Fibroblast of villous mesenchyme (primary cell): ENCODE data around the gene COX19. TPM values are rescaled to one million over a fixed set of nuclear protein-coding genes. Genes with fewer than 3 reads are reported as not detected.

Experiments used
- DNase-seq: peaks from one replicate; pipeline ENCODE4 v3.0.0-alpha.2; 2010; ENCODE audit warnings: low read depth
- H3K4me3 ChIP-seq: 2 replicates; pipeline ENCODE4 v1.5.1; 2011; ENCODE audit warnings: low read depth, mild to moderate bottlenecking, low read length
- CTCF ChIP-seq: IDR thresholded peaks from 2 replicates; pipeline ENCODE4 v1.5.1; 2012; ENCODE audit warnings: low read depth, mild to moderate bottlenecking, low read length; ENCODE audit not compliant: insufficient read depth
- total RNA-seq: library from RNA; depleted of rRNA; stranded (reverse); fragments of >200 nt; gene quantifications from 2 replicates; pipeline ENCODE4 v1.2.3, GENCODE V29; 2012

The COX19 gene
- total RNA-seq, 1 donor: 8.2 TPM

GRCh38 chr7:984361-985126 lies 9.2 kb upstream of the COX19 start:
- H3K4me3 ChIP-seq: no peak overlapping the region
- no peak for TF ChIP-seq CTCF
- DNase-seq: no peak

- DNase-seq: no peak
- no peak for TF ChIP-seq CTCF
- H3K4me3 ChIP-seq: no peak overlapping the region
Measured at GRCh38 chr7:983616-984071, 8.3 kb upstream of the COX19 start.

DNA sequence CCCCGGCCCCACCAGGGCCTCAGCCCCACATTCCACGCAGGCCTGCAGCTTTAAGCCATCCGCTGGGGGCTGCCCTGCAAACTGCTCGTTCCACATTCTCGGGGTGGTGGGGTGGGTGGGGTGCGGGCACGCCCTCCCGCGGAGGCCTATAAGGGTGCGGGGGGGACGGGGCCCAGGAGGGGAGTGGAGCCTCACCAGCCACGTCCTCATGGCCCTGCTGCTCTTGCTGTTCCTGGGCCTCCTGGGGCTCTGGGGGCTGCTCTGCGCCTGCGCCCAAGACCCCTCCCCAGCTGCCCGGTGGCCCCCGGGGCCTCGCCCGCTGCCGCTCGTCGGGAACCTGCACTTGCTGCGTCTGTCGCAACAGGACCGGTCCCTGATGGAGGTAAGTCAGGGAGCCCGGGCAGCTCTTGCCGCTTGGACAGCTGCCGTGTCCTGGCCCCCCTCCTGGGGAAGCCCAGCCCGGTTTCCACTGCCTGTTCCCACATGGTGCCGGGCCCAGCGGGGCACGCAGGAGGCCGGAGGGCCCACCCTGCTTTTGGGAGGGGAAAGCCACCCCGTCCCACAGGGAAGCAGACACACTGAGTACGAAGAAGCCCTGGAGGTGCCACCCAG lies 7.8 kb upstream of the COX19 start, which contains the start of gene CYP2W1:
Gene CYP2W1 (plus strand): TSS at position 178 of the 612 bp plus-strand sequence. CDS start 31 bp downstream, at position 209.
- no peak for TF ChIP-seq CTCF
- no peak within 1 kb of the TSS for H3K4me3 ChIP-seq
- no peak for DNase-seq

GRCh38 chr7:982511-983003 lies 7.2 kb upstream of the COX19 start:
- H3K4me3 ChIP-seq: no peak overlapping the region
- TF ChIP-seq CTCF: no peak
- no peak for DNase-seq

GRCh38 chr7:981793-982510 lies 6.6 kb upstream of the COX19 start:
- TF ChIP-seq CTCF: no peak
- no peak for DNase-seq
- no peak overlapping the region for H3K4me3 ChIP-seq

DNA sequence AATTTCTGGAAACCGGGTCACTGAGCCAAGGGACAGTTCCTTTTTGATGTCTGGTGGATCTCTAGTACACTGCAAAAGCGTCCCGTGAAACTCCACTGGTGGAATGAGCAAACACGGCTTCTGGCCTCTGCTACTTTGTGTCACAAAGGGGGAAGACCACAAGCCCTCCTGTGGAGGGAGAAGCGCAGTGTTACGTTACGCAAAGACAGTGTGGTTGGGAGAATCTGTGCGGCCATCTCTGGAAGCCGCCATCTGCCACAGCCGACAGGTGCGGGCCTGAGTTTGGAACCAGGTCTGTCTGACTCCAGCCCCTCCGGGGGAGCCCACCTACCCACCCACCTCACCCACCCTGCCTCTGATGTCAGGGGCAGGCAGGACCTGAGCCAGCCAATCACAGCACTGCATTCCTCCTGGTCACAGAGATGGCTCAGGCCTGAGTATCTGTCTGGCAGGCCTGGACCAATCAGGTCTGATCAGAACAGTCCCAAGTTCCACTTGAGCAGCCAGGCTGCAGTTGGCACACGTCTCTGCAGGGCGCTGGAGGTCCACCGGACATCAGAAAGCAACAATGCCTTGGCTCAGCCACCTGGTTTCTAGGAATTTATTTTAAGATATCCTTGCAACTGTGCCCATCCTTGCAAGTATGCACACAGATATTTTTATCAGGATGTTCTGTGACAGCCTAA lies 4.7 kb upstream of the COX19 start:
- no peak for DNase-seq
- H3K4me3 ChIP-seq: no peak overlapping the region
- no peak for TF ChIP-seq CTCF
